ENCODE measurements around the gene THAP11.

The THAP11 gene

GRCh38 chr16:67805718-67806427, 36.2 kb upstream of the THAP11 start:
- no peaks in the 10 kb centered on the region for H4K20me1 ChIP-seq (ENCODE audit: insufficient read depth, low read length)
- H3K4me1 ChIP-seq (ENCODE audit: low read length): peaks cover 9% of the 10 kb centered on the region
- no peaks in the 10 kb centered on the region for H3K9me3 ChIP-seq (replicated peaks; ENCODE audit: insufficient read depth, low read length)
- H3K79me2 ChIP-seq (ENCODE audit: low read length): peaks cover 52% of the 10 kb centered on the region
- H3K4me2 ChIP-seq (ENCODE audit: low read depth, low read length): peak overlapping the region; percentile 90
- no peaks in the 10 kb centered on the region for H3K9me2 ChIP-seq (replicated peaks; ENCODE audit: insufficient read depth, low read length)
- no peak for DNase-seq
- H3F3A ChIP-seq (ENCODE audit: insufficient read depth, low read length): no peaks in the 10 kb centered on the region
- H3K36me3 ChIP-seq (replicated peaks; ENCODE audit: insufficient read depth, low read length): no peaks in the 10 kb centered on the region
- peak overlapping the region; percentile 83 for H2AFZ ChIP-seq (ENCODE audit: low read length)
- peak overlapping the region; percentile 19; the same call in 1 of the 2 replicates for H3K27ac ChIP-seq (ENCODE audit: low read length)
- peak overlapping the region; percentile 82 for H3K9ac ChIP-seq (ENCODE audit: low read length)
- no peaks in the 10 kb centered on the region for H3K27me3 ChIP-seq (replicated peaks; ENCODE audit: insufficient read depth, low read length)
- TF ChIP-seq EZH2phosphoT487 (IDR thresholded peaks at IDR 0.05; ENCODE audit: low read length) (no peak), EZH2 (optimal IDR thresholded peaks at IDR 0.05; ENCODE audit: low read depth, low read length) (no peak), CTCF (IDR thresholded peaks at IDR 0.05; ENCODE audit: low read length) (no peak)
- peak overlapping the region; percentile 89 for H3K4me3 ChIP-seq (ENCODE audit: low read length)

- TF ChIP-seq EZH2phosphoT487 (IDR thresholded peaks at IDR 0.05; ENCODE audit: low read length) (no peak), EZH2 (optimal IDR thresholded peaks at IDR 0.05; ENCODE audit: low read depth, low read length) (no peak), CTCF (IDR thresholded peaks at IDR 0.05; ENCODE audit: low read length) (no peak)
- DNase-seq: peak; percentile 99
- no peaks in the 10 kb centered on the region for H3K36me3 ChIP-seq (replicated peaks; ENCODE audit: insufficient read depth, low read length)
- peak within 1 kb of the TSS; percentile 89 for H3K4me3 ChIP-seq (ENCODE audit: low read length)
- peak within 1 kb of the TSS; percentile 82 for H3K9ac ChIP-seq (ENCODE audit: low read length)
- no peaks in the 10 kb centered on the region for H3F3A ChIP-seq (ENCODE audit: insufficient read depth, low read length)
- no peaks in the 10 kb centered on the region for H4K20me1 ChIP-seq (ENCODE audit: insufficient read depth, low read length)
- peak within 1 kb of the TSS; percentile 90 for H3K4me2 ChIP-seq (ENCODE audit: low read depth, low read length)
- peak within 1 kb of the TSS; percentile 33; the same call in 1 of the 2 replicates for H3K27ac ChIP-seq (ENCODE audit: low read length)
- no peaks in the 10 kb centered on the region for H3K27me3 ChIP-seq (replicated peaks; ENCODE audit: insufficient read depth, low read length)
- peaks cover 45% of the 10 kb centered on the region for H3K79me2 ChIP-seq (ENCODE audit: low read length)
- peaks cover 9% of the 10 kb centered on the region for H3K4me1 ChIP-seq (ENCODE audit: low read length)
- no peaks in the 10 kb centered on the region for H3K9me3 ChIP-seq (replicated peaks; ENCODE audit: insufficient read depth, low read length)
- H3K9me2 ChIP-seq (replicated peaks; ENCODE audit: insufficient read depth, low read length): no peaks in the 10 kb centered on the region
- peak within 1 kb of the TSS; percentile 83 for H2AFZ ChIP-seq (ENCODE audit: low read length)
Observed at GRCh38 chr16:67806428-67807147, 35.5 kb upstream of the THAP11 start, which contains the start of the genes RANBP10 and TSNAXIP1. RANBP10 (minus strand) TSS chr16:67806560; CDS start chr16:67806536, 24 bp downstream. TSNAXIP1 (plus strand) TSS chr16:67806889; CDS start chr16:67807150, 261 bp downstream.

- Histone ChIP-seq H3K4me1 (ENCODE audit: low read length) (peaks cover 9% of the 10 kb centered on the region), H3K27ac (ENCODE audit: low read length) (no peak overlapping the region), H2AFZ (ENCODE audit: low read length) (peak overlapping the region; percentile 71), H3K9ac (ENCODE audit: low read length) (peak overlapping the region; percentile 23; the same call in 1 of the 2 replicates), H4K20me1 (ENCODE audit: insufficient read depth, low read length) (no peaks in the 10 kb centered on the region), H3F3A (ENCODE audit: insufficient read depth, low read length) (no peaks in the 10 kb centered on the region), H3K9me2 (replicated peaks; ENCODE audit: insufficient read depth, low read length) (no peaks in the 10 kb centered on the region), H3K27me3 (replicated peaks; ENCODE audit: insufficient read depth, low read length) (no peaks in the 10 kb centered on the region), H3K4me3 (ENCODE audit: low read length) (peak overlapping the region; percentile 89), H3K79me2 (ENCODE audit: low read length) (peaks cover 39% of the 10 kb centered on the region), H3K36me3 (replicated peaks; ENCODE audit: insufficient read depth, low read length) (no peaks in the 10 kb centered on the region), H3K4me2 (ENCODE audit: low read depth, low read length) (peak overlapping the region; percentile 89), H3K9me3 (replicated peaks; ENCODE audit: insufficient read depth, low read length) (no peaks in the 10 kb centered on the region)
- TF ChIP-seq EZH2phosphoT487 (IDR thresholded peaks at IDR 0.05; ENCODE audit: low read length): no peak
- TF ChIP-seq EZH2 (optimal IDR thresholded peaks at IDR 0.05; ENCODE audit: low read depth, low read length): no peak
- no peak for TF ChIP-seq CTCF (IDR thresholded peaks at IDR 0.05; ENCODE audit: low read length)
- DNase-seq: no peak
Observed at GRCh38 chr16:67807148-67807682, 34.9 kb upstream of the THAP11 start.

Data from MM.1S (cell line).